D721Med (cell line): ENCODE measurements around the gene CRTAC1.

ENCODE experiments used
- DNase-seq: peaks from one replicate; pipeline ENCODE4 v3.0.0; 2011; ENCODE audit warnings: low spot score; ENCODE audit not compliant: insufficient read length
- FAIRE-seq: peaks from 2 replicates; lab custom pipeline; 2011; peaks lifted over from hg19 to GRCh38; lab: Jason Lieb, UNC
- CTCF ChIP-seq: IDR thresholded peaks from 2 replicates; pipeline ENCODE4 v1.5.1; 2012; ENCODE audit warnings: mild to moderate bottlenecking, control low read depth; ENCODE audit not compliant: insufficient read depth; ENCODE audit errors: missing control alignments

Gene CRTAC1

DNA sequence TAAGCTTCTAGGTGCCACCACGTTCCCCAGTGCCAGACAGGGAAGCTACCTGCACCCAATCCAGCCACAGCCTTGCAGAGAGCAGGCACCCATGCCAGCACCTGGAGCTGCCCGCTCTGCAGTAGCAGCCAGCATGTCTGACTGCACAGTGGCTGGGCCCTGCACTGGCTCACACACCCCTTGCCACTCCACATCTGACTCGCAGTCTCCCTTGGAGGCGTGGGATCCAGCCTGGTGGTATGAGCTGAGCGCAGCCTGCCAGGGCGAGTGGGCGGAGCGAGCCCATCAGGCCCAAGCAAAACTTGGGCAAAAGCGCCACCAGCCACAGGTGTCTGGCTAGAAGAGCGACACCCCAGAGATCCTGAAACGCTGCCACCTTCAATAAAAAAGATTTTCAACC is 30.1 kb downstream of the CRTAC1 start:
- no peak for TF ChIP-seq CTCF
- DNase-seq (no peak), FAIRE-seq (no peak)

GRCh38 chr10:97999923-98000248 is 30.5 kb downstream of the CRTAC1 start:
- no peak for FAIRE-seq
- no peak for TF ChIP-seq CTCF
- DNase-seq: no peak

GRCh38 chr10:97999066-97999922 is 31.1 kb downstream of the CRTAC1 start:
- DNase-seq (no peak), FAIRE-seq (no peak)
- no peak for TF ChIP-seq CTCF

- DNase-seq (no peak), FAIRE-seq (no peak)
- no peak for TF ChIP-seq CTCF
These were observed 38.5 kb downstream of the CRTAC1 start for GRCh38 chr10:97991871-97992270.

- no peak for TF ChIP-seq CTCF
- no peak for FAIRE-seq
- no peak for DNase-seq
These were observed 48.6 kb downstream of the CRTAC1 start for GRCh38 chr10:97981816-97982215.

GRCh38 chr10:97977673-97978072 is 52.7 kb downstream of the CRTAC1 start:
- DNase-seq: no peak
- no peak for TF ChIP-seq CTCF
- FAIRE-seq: no peak

- FAIRE-seq: no peak
- no peak for DNase-seq
- no peak for TF ChIP-seq CTCF
These were observed 54.8 kb downstream of the CRTAC1 start for GRCh38 chr10:97975598-97975997.
